Thyroid gland (tissue), 4 donors: Measurements from ENCODE around the gene WFDC12. TPM values are rescaled to one million over a fixed set of nuclear protein-coding genes. Genes with fewer than 3 reads are reported as not detected.

Source experiments
- DNase-seq, 2 donors: peaks; one replicate each; pipeline ENCODE4 v3.0.0-alpha.2; 2019
- H3K27ac ChIP-seq, 3 donors: fragments of 200-600 bp; sonication (generic); 1 replicate in 2 of 3; 2 replicates in 1 of 3; pipeline ENCODE4 v1.5.1; 2016 to 2019; ENCODE audit warnings: mild to moderate bottlenecking in 1 of 3, moderate library complexity in 1 of 3
- H3K27me3 ChIP-seq: fragments of 200-600 bp; sonication (generic); one replicate; pipeline ENCODE4 v1.5.1; 2019
- H3K36me3 ChIP-seq, 2 donors: fragments of 200-600 bp; sonication (generic); one replicate each; pipeline ENCODE4 v1.5.1; 2016 to 2019
- H3K4me1 ChIP-seq, 2 donors: fragments of 200-600 bp; sonication (generic); one replicate each; pipeline ENCODE4 v1.5.1; 2017 to 2019
- H3K4me3 ChIP-seq, 3 donors: fragments of 200-600 bp; sonication (generic); replicated peaks in 1 of 3; 1 replicate in 2 of 3; 2 replicates in 1 of 3; pipeline ENCODE4 v1.5.1; 2016; ENCODE audit warnings: mild to moderate bottlenecking in 1 of 3
- H3K9me3 ChIP-seq: fragments of 200-600 bp; sonication (generic); one replicate; pipeline ENCODE4 v1.5.1; 2017
- POLR2A ChIP-seq, 2 donors: fragments of 450-650 bp; IDR thresholded peaks; one replicate each; pipeline ENCODE4 v1.6.1; 2017; ENCODE audit warnings: antibody characterized with exemption in 2 of 2, mild to moderate bottlenecking in 2 of 2, moderate library complexity in 1 of 2
- WGBS, 2 donors: methylation state at CpG; one replicate each; pipeline ENCODE4 v1.1.5; 2017; 5-methylcytosine and 5-hydroxymethylcytosine counted together
- intact Hi-C: fragments of 100-400 bp; cut with DNase I; formaldehyde crosslinking; loops from one replicate; pipeline ENCODE4 v1.15.1; 2023
- total RNA-seq, 4 donors: library from RNA; depleted of rRNA; stranded (reverse); fragments of >200 nt; gene quantifications; one replicate each; pipeline ENCODE4 v1.2.3, GENCODE V29; 2016
- TF ChIP-seq, protein P1 (sequence below), 6 experiments: fragments of 200-600 bp in 3 of 6; fragments of 450-650 bp in 3 of 6; sonication (generic) in 3 of 6; IDR thresholded peaks; one replicate each; pipeline ENCODE4 v1.5.1; 2016 to 2019; ENCODE audit warnings: antibody characterized with exemption in 6 of 6, mild to moderate bottlenecking in 2 of 6, inconsistent platforms in 1 of 6, moderate library complexity in 1 of 6

Gene WFDC12
- total RNA-seq, 4 donors from 2014 or later: not detected

DNA sequence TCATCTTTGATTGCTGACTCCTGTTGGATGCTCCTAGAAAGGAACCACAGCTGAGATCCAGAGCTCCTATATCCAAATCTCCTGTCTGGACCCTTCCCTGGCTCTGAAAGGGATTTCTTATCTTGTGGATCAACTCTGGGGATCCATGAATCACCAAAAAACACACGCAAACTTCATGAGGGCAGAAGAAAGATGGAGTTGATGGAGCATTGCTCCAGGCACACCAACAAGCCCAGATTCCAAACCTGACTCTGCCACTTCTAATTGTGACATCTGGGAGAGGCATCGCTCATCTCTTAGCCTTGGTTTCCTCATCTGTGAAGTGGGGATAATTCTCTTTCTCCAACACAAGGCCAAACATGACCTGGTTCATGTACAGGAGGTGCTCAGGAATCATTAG lies 30.1 kb downstream of the WFDC12 start:
- peaks cover 3 to 7% of the 10 kb centered on the region in 2 donors for H3K4me1 ChIP-seq
- no peak overlapping the region for H3K4me3 ChIP-seq
- no peak for DNase-seq
- H3K27me3 ChIP-seq: peaks cover 13% of the 10 kb centered on the region
- intact Hi-C loops: loop anchor here (10.0 kb wide), 2 partner anchors 49 to 79 kb away; no protein-coding TSS in a partner anchor
- no peaks in the 10 kb centered on the region for H3K9me3 ChIP-seq
- TF ChIP-seq POLR2A (IDR thresholded peaks at IDR 0.05): no peak
- TF ChIP-seq, protein P1, sequence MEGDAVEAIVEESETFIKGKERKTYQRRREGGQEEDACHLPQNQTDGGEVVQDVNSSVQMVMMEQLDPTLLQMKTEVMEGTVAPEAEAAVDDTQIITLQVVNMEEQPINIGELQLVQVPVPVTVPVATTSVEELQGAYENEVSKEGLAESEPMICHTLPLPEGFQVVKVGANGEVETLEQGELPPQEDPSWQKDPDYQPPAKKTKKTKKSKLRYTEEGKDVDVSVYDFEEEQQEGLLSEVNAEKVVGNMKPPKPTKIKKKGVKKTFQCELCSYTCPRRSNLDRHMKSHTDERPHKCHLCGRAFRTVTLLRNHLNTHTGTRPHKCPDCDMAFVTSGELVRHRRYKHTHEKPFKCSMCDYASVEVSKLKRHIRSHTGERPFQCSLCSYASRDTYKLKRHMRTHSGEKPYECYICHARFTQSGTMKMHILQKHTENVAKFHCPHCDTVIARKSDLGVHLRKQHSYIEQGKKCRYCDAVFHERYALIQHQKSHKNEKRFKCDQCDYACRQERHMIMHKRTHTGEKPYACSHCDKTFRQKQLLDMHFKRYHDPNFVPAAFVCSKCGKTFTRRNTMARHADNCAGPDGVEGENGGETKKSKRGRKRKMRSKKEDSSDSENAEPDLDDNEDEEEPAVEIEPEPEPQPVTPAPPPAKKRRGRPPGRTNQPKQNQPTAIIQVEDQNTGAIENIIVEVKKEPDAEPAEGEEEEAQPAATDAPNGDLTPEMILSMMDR (IDR thresholded peaks at IDR 0.05): no peak
- no peaks in the 10 kb centered on the region for H3K36me3 ChIP-seq
- no peak overlapping the region for H3K27ac ChIP-seq
- 89 to 100% methylated on average over 2 of the region's 2 CpGs for WGBS, 2 donors

DNA sequence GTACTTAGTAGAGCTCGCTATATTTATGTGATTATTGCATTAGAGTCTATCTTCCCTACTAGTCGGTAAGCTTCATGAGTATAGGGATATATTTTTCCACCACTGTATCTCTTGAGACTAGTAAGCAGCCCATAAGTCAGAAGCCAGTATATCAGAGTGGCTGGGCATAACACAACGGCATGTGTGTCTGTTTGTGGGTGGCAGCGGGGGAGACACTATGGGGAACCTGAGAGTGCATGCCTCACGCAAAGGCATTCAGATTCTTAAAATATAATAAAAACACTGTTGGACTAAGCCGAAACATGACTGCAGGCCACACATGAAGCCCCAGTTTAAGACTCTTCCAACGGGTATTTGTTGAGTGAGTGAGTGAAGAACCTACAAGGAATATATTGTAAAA lies 31.4 kb downstream of the WFDC12 start:
- Histone ChIP-seq H3K4me3 (no peak overlapping the region), H3K4me1 (peaks cover under 1 to 4% of the 10 kb centered on the region in 2 donors), H3K36me3 (no peaks in the 10 kb centered on the region), H3K27ac (no peak overlapping the region), H3K27me3 (peaks cover 10% of the 10 kb centered on the region), H3K9me3 (no peaks in the 10 kb centered on the region)
- no peak for DNase-seq
- 90 to 92% methylated on average over 7 of the region's 7 CpGs for WGBS, 2 donors
- no peak for TF ChIP-seq POLR2A (IDR thresholded peaks at IDR 0.05)
- TF ChIP-seq, protein P1 (IDR thresholded peaks at IDR 0.05): no peak
- intact Hi-C loops: loop anchor here (10.0 kb wide), 2 partner anchors 48 to 78 kb away; no protein-coding TSS in a partner anchor

DNA sequence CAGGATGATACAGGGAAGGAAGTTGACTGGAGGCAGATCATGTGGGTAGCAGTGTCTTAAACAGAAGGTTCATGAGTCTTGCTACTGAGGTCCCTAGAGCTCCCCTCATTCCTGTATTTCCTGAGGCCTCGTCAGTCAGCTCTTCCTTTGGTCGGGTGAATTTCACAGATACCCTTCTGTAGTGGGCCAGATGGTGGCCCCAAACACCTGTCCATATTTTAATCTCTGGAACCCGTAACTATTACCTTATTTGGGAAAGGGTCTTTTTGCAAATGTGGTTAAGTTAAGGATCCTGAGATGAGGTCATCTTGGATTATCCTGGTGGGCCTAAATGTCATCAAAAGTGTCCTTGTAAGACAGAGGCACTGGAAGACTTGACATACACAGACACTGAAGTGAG lies 32.9 kb downstream of the WFDC12 start:
- H3K4me3 ChIP-seq: no peak overlapping the region
- H3K9me3 ChIP-seq: no peaks in the 10 kb centered on the region
- TF ChIP-seq POLR2A (IDR thresholded peaks at IDR 0.05): no peak
- TF ChIP-seq, protein P1 (IDR thresholded peaks at IDR 0.05): no peak
- intact Hi-C loops: loop anchor here (10.0 kb wide), 2 partner anchors 47 to 77 kb away; no protein-coding TSS in a partner anchor
- no peak for DNase-seq
- no peaks in the 10 kb centered on the region for H3K36me3 ChIP-seq
- no peak overlapping the region for H3K27ac ChIP-seq
- WGBS, 2 donors: 86 to 90% methylated on average over 3 of the region's 3 CpGs
- H3K4me1 ChIP-seq: no peaks in the 10 kb centered on the region
- H3K27me3 ChIP-seq: no peaks in the 10 kb centered on the region

DNA sequence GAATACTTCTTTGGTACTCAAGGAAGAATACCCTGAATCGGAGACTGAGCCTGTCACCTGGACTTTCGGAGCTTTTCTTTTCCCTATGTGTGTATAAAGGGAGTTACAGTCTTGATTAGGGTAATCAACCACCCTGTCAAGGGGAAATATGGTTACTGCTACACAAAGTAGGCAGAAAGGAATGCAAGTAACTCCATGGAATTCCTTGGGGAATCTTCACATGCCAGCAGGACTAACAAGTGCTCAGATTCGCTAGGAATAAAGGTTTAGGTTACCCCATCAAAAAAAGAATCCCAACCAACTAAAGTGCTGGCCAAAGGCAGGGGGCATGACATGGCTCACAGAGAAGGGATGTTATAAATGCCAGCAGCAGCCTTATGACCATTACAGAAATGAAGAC lies 33.8 kb downstream of the WFDC12 start:
- intact Hi-C loops: loop anchor here (10.0 kb wide), 2 partner anchors 46 to 76 kb away; no protein-coding TSS in a partner anchor
- WGBS, 2 donors: 89 to 99% methylated on average over 3 of the region's 3 CpGs
- DNase-seq: no peak
- no peaks in the 10 kb centered on the region for H3K36me3 ChIP-seq
- H3K4me3 ChIP-seq: no peak overlapping the region
- no peaks in the 10 kb centered on the region for H3K27me3 ChIP-seq
- H3K9me3 ChIP-seq: no peaks in the 10 kb centered on the region
- no peak overlapping the region for H3K27ac ChIP-seq
- no peak for TF ChIP-seq POLR2A (IDR thresholded peaks at IDR 0.05)
- TF ChIP-seq, protein P1 (IDR thresholded peaks at IDR 0.05): no peak
- no peaks in the 10 kb centered on the region for H3K4me1 ChIP-seq

DNA sequence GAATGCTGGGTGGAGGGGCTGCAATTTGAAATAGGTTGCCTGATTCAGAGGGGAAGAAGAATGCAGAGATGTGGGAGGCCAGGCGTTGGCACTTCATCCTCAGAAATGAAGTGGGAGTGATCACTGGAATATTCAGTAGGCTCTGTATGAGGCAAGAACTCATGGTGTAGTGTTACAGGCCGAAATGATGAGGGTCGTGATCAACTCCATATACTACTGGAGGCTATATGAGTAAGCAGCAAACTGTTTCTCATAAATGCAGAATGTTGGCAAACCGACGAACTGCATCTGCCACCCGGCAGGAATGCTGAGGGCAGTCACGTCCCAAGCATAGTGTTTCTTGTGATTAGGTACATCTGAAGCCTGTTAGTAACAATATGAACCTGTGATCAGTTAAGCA lies 36.0 kb downstream of the WFDC12 start:
- Histone ChIP-seq H3K9me3 (no peaks in the 10 kb centered on the region), H3K36me3 (no peaks in the 10 kb centered on the region), H3K27me3 (no peaks in the 10 kb centered on the region), H3K4me1 (no peaks in the 10 kb centered on the region), H3K27ac (no peak overlapping the region), H3K4me3 (no peak overlapping the region)
- 89 to 90% methylated on average over 7 of the region's 7 CpGs for WGBS, 2 donors
- intact Hi-C loops: no loop called here
- no peak for DNase-seq
- TF ChIP-seq POLR2A (IDR thresholded peaks at IDR 0.05): no peak
- TF ChIP-seq, protein P1 (IDR thresholded peaks at IDR 0.05): no peak
